NB4 (cell line): Measurements from ENCODE around the gene EBF3.

Experiments
- DNase-seq: peaks from one replicate; pipeline ENCODE4 v3.0.0; 2010; ENCODE audit warnings: low read depth
- H3K4me3 ChIP-seq: one replicate; pipeline ENCODE4 v1.5.1; 2011; ENCODE audit warnings: mild to moderate bottlenecking, low read depth, low read length, moderate library complexity
- MAX ChIP-seq: IDR thresholded peaks from 2 replicates; pipeline ENCODE4 v1.6.1; 2011; ENCODE audit warnings: low read depth, low read length
- MYC ChIP-seq: IDR thresholded peaks from 2 replicates; pipeline ENCODE4 v1.6.1; 2011; ENCODE audit warnings: low read depth, low read length
- POLR2A ChIP-seq: IDR thresholded peaks from 2 replicates; pipeline ENCODE4 v1.6.1; 2011; ENCODE audit warnings: mild to moderate bottlenecking; ENCODE audit not compliant: insufficient read length; ENCODE audit errors: extremely low read depth
- TF ChIP-seq, protein P1 (sequence below): IDR thresholded peaks from one replicate; pipeline ENCODE4 v1.5.1; 2012; ENCODE audit warnings: low read depth, low read length

Gene EBF3

DNA sequence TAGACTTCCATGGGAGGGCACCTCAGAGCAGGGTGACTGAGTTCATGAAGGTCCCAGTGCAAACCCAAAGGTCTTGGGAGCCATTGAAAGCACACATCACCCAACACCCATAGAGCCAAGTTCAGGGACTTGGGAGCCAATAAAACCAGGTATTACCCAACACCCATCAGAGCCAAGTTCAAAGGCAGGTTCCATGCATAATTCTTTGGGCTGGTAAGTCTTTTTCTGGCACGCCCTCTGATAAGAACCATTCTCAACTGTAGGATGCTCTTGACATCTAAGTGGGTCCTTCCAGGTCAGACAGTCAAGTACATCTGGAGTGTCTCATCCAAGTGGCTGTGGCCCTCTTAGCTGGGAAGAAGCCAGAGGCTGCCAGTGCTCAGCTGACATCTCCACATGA, 63.2 kb downstream of the EBF3 start:
- no peak overlapping the region for H3K4me3 ChIP-seq
- TF ChIP-seq, protein P1, sequence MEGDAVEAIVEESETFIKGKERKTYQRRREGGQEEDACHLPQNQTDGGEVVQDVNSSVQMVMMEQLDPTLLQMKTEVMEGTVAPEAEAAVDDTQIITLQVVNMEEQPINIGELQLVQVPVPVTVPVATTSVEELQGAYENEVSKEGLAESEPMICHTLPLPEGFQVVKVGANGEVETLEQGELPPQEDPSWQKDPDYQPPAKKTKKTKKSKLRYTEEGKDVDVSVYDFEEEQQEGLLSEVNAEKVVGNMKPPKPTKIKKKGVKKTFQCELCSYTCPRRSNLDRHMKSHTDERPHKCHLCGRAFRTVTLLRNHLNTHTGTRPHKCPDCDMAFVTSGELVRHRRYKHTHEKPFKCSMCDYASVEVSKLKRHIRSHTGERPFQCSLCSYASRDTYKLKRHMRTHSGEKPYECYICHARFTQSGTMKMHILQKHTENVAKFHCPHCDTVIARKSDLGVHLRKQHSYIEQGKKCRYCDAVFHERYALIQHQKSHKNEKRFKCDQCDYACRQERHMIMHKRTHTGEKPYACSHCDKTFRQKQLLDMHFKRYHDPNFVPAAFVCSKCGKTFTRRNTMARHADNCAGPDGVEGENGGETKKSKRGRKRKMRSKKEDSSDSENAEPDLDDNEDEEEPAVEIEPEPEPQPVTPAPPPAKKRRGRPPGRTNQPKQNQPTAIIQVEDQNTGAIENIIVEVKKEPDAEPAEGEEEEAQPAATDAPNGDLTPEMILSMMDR: no peak
- no peak for TF ChIP-seq MYC
- no peak for TF ChIP-seq POLR2A
- TF ChIP-seq MAX: no peak
- no peak for DNase-seq

GRCh38 chr10:129899276-129900130, 64.6 kb downstream of the EBF3 start:
- TF ChIP-seq, protein P1: no peak
- no peak for TF ChIP-seq MYC
- TF ChIP-seq MAX: no peak
- no peak for TF ChIP-seq POLR2A
- no peak for DNase-seq
- no peak overlapping the region for H3K4me3 ChIP-seq

DNA sequence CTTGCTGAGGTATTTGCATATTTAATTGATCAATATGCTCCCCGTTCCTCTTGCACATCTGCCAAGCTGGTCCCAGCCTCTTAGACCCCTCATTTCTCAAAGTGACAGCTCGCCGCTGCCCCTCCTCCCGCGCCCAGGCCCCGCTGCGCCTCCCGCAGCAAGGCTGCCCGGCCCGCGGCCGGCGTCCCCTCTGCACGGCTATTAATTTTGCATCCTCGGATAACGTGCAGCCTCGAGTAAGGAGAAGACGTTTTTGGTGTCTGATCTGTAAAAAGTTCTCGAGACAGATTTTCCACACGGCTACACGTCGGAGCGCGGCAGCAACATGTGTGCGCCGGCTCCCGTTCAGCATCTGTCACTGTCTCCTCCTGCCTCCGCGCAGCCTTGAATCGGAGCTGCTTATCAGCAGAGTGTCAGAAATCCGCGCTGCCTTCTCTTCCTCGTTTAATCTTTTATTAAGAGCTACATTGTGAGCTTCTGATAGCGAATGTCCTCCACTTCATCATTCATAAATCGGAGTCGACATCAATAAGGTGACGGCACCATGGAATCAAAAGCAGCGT, 65.3 kb downstream of the EBF3 start:
- no peak overlapping the region for H3K4me3 ChIP-seq
- TF ChIP-seq MAX: no peak
- TF ChIP-seq, protein P1: no peak
- no peak for TF ChIP-seq POLR2A
- TF ChIP-seq MYC: no peak
- no peak for DNase-seq

DNA sequence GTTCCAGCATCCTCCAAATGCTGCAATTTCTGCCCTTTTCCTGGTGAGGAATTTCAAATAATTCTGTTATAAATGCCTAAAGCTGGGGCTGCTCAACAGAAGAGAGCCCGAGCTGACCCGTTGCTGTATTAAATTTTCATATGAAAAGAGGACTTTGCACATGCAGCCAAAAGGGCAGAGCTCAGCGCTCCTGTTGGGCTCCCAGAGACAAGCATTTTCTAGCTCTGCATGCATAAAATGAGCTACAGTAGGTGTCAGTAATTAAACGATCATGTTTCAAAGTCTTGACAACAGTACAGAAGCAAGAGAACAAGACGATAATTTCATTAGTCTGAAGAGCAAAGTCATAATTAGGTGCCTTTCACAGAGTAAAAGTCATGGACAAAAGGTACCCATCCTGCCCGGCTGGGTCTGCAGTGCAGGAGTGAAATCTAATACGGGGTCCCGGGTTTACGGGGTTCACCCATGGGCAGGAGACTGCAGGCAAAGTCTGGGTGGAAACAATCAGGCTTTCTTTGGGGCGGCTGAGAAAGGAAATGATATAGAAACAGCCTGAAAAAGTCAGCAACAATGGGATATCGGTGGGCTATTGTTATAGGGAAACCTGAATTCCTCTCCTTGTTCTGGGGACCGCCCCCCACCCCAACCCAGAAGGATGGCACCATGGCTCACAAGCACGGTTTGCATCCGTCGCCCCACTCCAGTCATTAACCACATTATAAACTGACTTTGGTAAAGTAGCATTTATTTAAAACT, 66.0 kb downstream of the EBF3 start:
- TF ChIP-seq POLR2A: no peak
- TF ChIP-seq MYC: no peak
- TF ChIP-seq, protein P1: no peak
- no peak for TF ChIP-seq MAX
- no peak overlapping the region for H3K4me3 ChIP-seq
- DNase-seq: no peak

GRCh38 chr10:129896860-129897200, 67.2 kb downstream of the EBF3 start:
- no peak for DNase-seq
- no peak overlapping the region for H3K4me3 ChIP-seq
- TF ChIP-seq, protein P1: no peak
- TF ChIP-seq MYC: no peak
- TF ChIP-seq MAX: no peak
- no peak for TF ChIP-seq POLR2A
